A549 (cell line): ENCODE measurements around the gene ORC6. TPM values are rescaled to one million over a fixed set of nuclear protein-coding genes. Genes with fewer than 3 reads are reported as not detected.
A peak's percentile ranks its signal among the peaks of the same experiment; 100 is the strongest.

Experiments used
- ATAC-seq, 2 experiments: fragments of 200-7000 bp in 1 of 2; fragments of >200 bp in 1 of 2; cut with Nextera tagmentation in 1 of 2; cut with Tn5 transposase in 1 of 2; 3 replicates each; pipeline versions ENCODE4 v1.8.0 to v1.9.1; 2018 to 2020; ENCODE audit warnings: mild to moderate bottlenecking in 1 of 2, moderate library complexity in 1 of 2
- CTCF ChIA-PET: fragments of 300-600 bp; sonication (Branson Sonifier 250); formaldehyde crosslinking; extraction: SDS; loops from one replicate; lab custom pipeline; 2021; ENCODE audit warnings: antibody characterized with exemption, inconsistent platforms; lab: Yijun Ruan, JAX
- POLR2A ChIA-PET: fragments of 350-600 bp; formaldehyde crosslinking; extraction: SDS; loops from one replicate; lab custom pipeline; 2021; ENCODE audit warnings: antibody characterized with exemption, inconsistent platforms; lab: Yijun Ruan, JAX
- DNase-seq, 2 experiments: peaks; one replicate each; pipeline versions ENCODE4 v3.0.0 to v3.0.0-alpha.2; 2011 to 2016; ENCODE audit warnings: low read depth in 1 of 2, low spot score in 1 of 2
- FAIRE-seq: peaks from 2 replicates; lab custom pipeline; 2011; peaks lifted over from hg19 to GRCh38; lab: Jason Lieb, UNC
- H3K27ac ChIP-seq, 2 experiments: fragments of >200 bp; sonication (Bioruptor Twin); formaldehyde crosslinking; 3 replicates each; pipeline ENCODE4 v1.5.1; 2016 to 2017
- H3K4me1 ChIP-seq: fragments of >200 bp; sonication (Bioruptor Twin); formaldehyde crosslinking; 3 replicates; pipeline ENCODE4 v1.6.1; 2016
- H3K4me2 ChIP-seq: fragments of >200 bp; sonication (Bioruptor Twin); formaldehyde crosslinking; 3 replicates; pipeline ENCODE4 v1.6.1; 2016
- H3K4me3 ChIP-seq: fragments of >200 bp; sonication (Bioruptor Twin); formaldehyde crosslinking; 3 replicates; pipeline ENCODE4 v1.5.1; 2016
- H3K9me3 ChIP-seq: fragments of >200 bp; sonication (Bioruptor Twin); formaldehyde crosslinking; 3 replicates; pipeline ENCODE4 v1.6.1; 2016
- CHD2 ChIP-seq: fragments of 150-350 bp; IDR thresholded peaks from 2 replicates; pipeline ENCODE4 v1.6.1; 2014; ENCODE audit warnings: low read length; ENCODE audit not compliant: partially characterized antibody
- CHD4 ChIP-seq: fragments of 200-600 bp; sonication (generic); IDR thresholded peaks from 2 replicates; pipeline ENCODE4 v1.6.1; 2016; ENCODE audit warnings: antibody characterized with exemption, mild to moderate bottlenecking, borderline replicate concordance
- ESRRA ChIP-seq: fragments of 150-350 bp; IDR thresholded peaks from 2 replicates; pipeline ENCODE4 v1.6.1; 2014; ENCODE audit warnings: mild to moderate bottlenecking, low read length, borderline replicate concordance
- HDAC2 ChIP-seq: fragments of 200-600 bp; sonication (generic); IDR thresholded peaks from 2 replicates; pipeline ENCODE4 v1.6.1; 2016
- KDM1A ChIP-seq: fragments of 200-600 bp; sonication (generic); IDR thresholded peaks from 2 replicates; pipeline ENCODE4 v1.6.1; 2016; ENCODE audit warnings: low read depth, mild to moderate bottlenecking
- KDM5A ChIP-seq: fragments of 200-600 bp; sonication (generic); IDR thresholded peaks from 2 replicates; pipeline ENCODE4 v1.6.1; 2016; ENCODE audit warnings: antibody characterized with exemption, mild to moderate bottlenecking
- MAFK ChIP-seq: fragments of 450-650 bp; IDR thresholded peaks from 2 replicates; pipeline ENCODE4 v1.6.1; 2014; ENCODE audit not compliant: partially characterized antibody
- MYC ChIP-seq: IDR thresholded peaks from 2 replicates; pipeline ENCODE4 v1.6.1; 2012; ENCODE audit warnings: mild to moderate bottlenecking, inconsistent platforms, low read length, improper control_type of control experiment, borderline replicate concordance
- NR3C1 ChIP-seq: fragments of >200 bp; sonication (Bioruptor Twin); formaldehyde crosslinking; IDR thresholded peaks from 3 replicates; pipeline ENCODE4 v1.6.1; 2017
- POLR2A ChIP-seq: IDR thresholded peaks from 2 replicates; pipeline ENCODE4 v1.6.1; 2012; ENCODE audit warnings: mild to moderate bottlenecking, low read length
- RARB ChIP-seq: fragments of 250-450 bp; sonication (Bioruptor Pico); IDR thresholded peaks from 2 replicates; pipeline ENCODE4 v1.8.0; 2021; ENCODE audit warnings: mild to moderate bottlenecking, moderate library complexity
- TFCP2L1 ChIP-seq: fragments of 250-450 bp; sonication (Bioruptor Pico); IDR thresholded peaks from 2 replicates; pipeline ENCODE4 v1.5.0; 2021; ENCODE audit warnings: mild to moderate bottlenecking
- ZFP36 ChIP-seq: fragments of 450-650 bp; IDR thresholded peaks from 2 replicates; pipeline ENCODE4 v1.6.1; 2014; ENCODE audit warnings: borderline replicate concordance; ENCODE audit not compliant: partially characterized antibody
- ZNF302 ChIP-seq: fragments of 250-450 bp; sonication (Bioruptor Pico); IDR thresholded peaks from 2 replicates; pipeline ENCODE4 v1.9.0; 2021; ENCODE audit warnings: inconsistent platforms, mild to moderate bottlenecking, moderate library complexity
- ZSCAN20 ChIP-seq: fragments of 250-450 bp; sonication (Bioruptor Pico); IDR thresholded peaks from 2 replicates; pipeline ENCODE4 v1.8.0; 2022; ENCODE audit warnings: mild to moderate bottlenecking, moderate library complexity
- WGBS: methylation state at CpG from one replicate; pipeline ENCODE4 v1.1.6; 2017; ENCODE audit errors: missing lambda C conversion rate; 5-methylcytosine and 5-hydroxymethylcytosine counted together
- polyA plus RNA-seq, 4 experiments: library from polyadenylated mRNA; depleted of rRNA in 3 of 4; stranded (reverse); fragments of >200 nt; fragmentation: RNase III in 1 of 4; extraction: RNeasy Plus Mini Kit Qiagen cat#74134 plus additional on column Dnase treatment in 1 of 4; gene quantifications; 2 replicates in 3 of 4; 3 replicates in 1 of 4; pipeline ENCODE4 v1.2.3, GENCODE V29; 2011 to 2017
- TF ChIP-seq, protein P1 (sequence below): IDR thresholded peaks from 2 replicates; pipeline ENCODE4 v1.6.1; 2012
- TF ChIP-seq, protein P2 (sequence below): fragments of 250-450 bp; sonication (Bioruptor Pico); IDR thresholded peaks from 2 replicates; pipeline ENCODE4 v1.5.0; 2021; ENCODE audit warnings: mild to moderate bottlenecking, moderate library complexity, borderline replicate concordance
- TF ChIP-seq, protein P3 (sequence below): IDR thresholded peaks from 2 replicates; pipeline ENCODE4 v1.6.1; 2012; ENCODE audit warnings: low read depth, borderline replicate concordance
- TF ChIP-seq, protein P4 (sequence below): fragments of 200-600 bp; sonication (generic); IDR thresholded peaks from 2 replicates; pipeline ENCODE4 v1.6.1; 2016; ENCODE audit warnings: antibody characterized with exemption, mild to moderate bottlenecking, moderate library complexity
- TF ChIP-seq, protein P5 (sequence below): fragments of >200 bp; sonication (Bioruptor Twin); formaldehyde crosslinking; IDR thresholded peaks from 3 replicates; pipeline ENCODE4 v1.6.1; 2016
- TF ChIP-seq, protein P6 (sequence below): fragments of 150-350 bp; IDR thresholded peaks from 2 replicates; pipeline ENCODE4 v1.6.1; 2014; ENCODE audit warnings: low read depth, mild to moderate bottlenecking, low read length

The ORC6 gene
- polyA plus RNA-seq, 2 of the 4 experiments (the other 2 are of a cell fraction) = 35.0 to 44.5 TPM

DNA sequence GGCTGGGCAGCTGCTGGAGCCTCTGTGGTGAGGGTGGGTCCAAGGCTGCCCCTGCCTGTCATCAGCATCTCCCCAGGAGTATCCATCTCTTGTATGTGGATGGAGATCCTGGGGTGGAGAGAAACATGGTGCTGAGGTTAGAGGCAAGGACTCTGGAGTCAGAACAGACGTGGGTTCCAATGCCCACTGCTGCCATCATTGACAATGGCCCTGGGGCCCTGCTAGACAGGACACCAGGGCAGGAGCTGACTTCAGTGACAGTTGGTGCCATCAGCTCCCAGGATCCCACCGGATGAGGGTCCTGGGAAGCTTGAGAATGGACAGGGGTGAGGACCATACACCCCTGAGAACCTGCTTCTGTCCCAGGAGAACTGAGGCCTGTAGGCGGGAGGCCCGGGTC lies 43.1 kb downstream of the ORC6 start:
- FAIRE-seq = no peak
- TF ChIP-seq, protein P1, sequence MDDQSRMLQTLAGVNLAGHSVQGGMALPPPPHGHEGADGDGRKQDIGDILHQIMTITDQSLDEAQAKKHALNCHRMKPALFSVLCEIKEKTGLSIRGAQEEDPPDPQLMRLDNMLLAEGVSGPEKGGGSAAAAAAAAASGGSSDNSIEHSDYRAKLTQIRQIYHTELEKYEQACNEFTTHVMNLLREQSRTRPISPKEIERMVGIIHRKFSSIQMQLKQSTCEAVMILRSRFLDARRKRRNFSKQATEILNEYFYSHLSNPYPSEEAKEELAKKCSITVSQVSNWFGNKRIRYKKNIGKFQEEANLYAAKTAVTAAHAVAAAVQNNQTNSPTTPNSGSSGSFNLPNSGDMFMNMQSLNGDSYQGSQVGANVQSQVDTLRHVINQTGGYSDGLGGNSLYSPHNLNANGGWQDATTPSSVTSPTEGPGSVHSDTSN = no peak
- TF ChIP-seq CHD2 = no peak
- no peak for TF ChIP-seq KDM5A
- no peak for TF ChIP-seq ZSCAN20 (CRISPR knock-in tag)
- no peak for TF ChIP-seq CHD4
- no peak for TF ChIP-seq ZNF302 (CRISPR knock-in tag)
- TF ChIP-seq, protein P2, sequence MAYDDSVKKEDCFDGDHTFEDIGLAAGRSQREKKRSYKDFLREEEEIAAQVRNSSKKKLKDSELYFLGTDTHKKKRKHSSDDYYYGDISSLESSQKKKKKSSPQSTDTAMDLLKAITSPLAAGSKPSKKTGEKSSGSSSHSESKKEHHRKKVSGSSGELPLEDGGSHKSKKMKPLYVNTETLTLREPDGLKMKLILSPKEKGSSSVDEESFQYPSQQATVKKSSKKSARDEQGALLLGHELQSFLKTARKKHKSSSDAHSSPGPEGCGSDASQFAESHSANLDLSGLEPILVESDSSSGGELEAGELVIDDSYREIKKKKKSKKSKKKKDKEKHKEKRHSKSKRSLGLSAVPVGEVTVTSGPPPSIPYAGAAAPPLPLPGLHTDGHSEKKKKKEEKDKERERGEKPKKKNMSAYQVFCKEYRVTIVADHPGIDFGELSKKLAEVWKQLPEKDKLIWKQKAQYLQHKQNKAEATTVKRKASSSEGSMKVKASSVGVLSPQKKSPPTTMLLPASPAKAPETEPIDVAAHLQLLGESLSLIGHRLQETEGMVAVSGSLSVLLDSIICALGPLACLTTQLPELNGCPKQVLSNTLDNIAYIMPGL (CRISPR knock-in tag) = no peak
- no peak for TF ChIP-seq ESRRA
- TF ChIP-seq, all 56 proteins: peak for 0
- Histone ChIP-seq H3K4me3 (no peak overlapping the region), H3K4me2 (no peak overlapping the region), H3K9me3 (no peaks in the 10 kb centered on the region), H3K27ac (no peak overlapping the region), H3K4me1 (no peaks in the 10 kb centered on the region)
- ChIA-PET CTCF (no interaction called here), POLR2A (no interaction called here)
- WGBS = 63% methylated on average over 4 of the region's 4 CpGs
- DNase-seq = no peak
- ATAC-seq = 0 out of 6 replicates have a peak, but pooled peaks of 1 of the 2 experiments have one; percentile 19

DNA sequence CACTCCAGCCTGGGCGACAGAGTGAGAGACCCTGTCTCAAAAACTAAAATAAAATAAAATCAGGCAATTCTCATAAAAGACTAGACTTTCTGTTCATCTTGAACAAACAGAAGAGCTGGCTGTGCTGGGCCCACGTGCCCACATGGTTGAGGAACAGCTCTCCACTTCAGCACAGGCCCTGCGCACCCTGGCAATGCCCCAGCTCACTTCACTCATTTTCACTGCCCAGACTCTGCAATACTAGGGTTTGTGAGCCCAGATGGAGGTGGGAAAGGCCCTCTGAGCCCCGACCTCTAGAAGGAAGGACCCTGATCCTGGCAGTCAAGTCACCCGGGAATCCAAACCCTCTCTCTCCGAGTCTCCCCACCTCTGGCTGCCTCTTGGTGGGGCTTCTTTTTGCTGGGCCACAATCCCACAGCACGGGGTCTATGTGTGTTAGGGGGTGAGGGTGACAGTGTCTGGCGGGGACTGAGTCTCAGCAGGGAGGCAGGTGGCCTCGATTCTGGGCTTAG lies 43.9 kb downstream of the ORC6 start:
- Histone ChIP-seq H3K27ac (no peak overlapping the region), H3K4me3 (no peak overlapping the region)
- no peak for DNase-seq
- ChIA-PET POLR2A (no interaction called here), CTCF (interaction anchor here (1.6 kb wide), 1 partner anchor 14 kb away, joined by 5 read pairs; no protein-coding TSS in a partner anchor)
- TF ChIP-seq MYC = no peak
- TF ChIP-seq TFCP2L1 (CRISPR knock-in tag) = no peak
- no peak for TF ChIP-seq ZSCAN20 (CRISPR knock-in tag)
- TF ChIP-seq NR3C1 = no peak
- TF ChIP-seq HDAC2 = no peak
- TF ChIP-seq CHD4 = no peak
- TF ChIP-seq, protein P2 (CRISPR knock-in tag) = no peak
- TF ChIP-seq, all 56 proteins: peak for 0
- Histone ChIP-seq H3K9me3 (no peaks in the 10 kb centered on the region), H3K4me2 (no peak overlapping the region), H3K4me1 (no peaks in the 10 kb centered on the region)
- WGBS = 50% methylated on average over 7 of the region's 9 CpGs
- FAIRE-seq = no peak
- no peak for ATAC-seq

DNA sequence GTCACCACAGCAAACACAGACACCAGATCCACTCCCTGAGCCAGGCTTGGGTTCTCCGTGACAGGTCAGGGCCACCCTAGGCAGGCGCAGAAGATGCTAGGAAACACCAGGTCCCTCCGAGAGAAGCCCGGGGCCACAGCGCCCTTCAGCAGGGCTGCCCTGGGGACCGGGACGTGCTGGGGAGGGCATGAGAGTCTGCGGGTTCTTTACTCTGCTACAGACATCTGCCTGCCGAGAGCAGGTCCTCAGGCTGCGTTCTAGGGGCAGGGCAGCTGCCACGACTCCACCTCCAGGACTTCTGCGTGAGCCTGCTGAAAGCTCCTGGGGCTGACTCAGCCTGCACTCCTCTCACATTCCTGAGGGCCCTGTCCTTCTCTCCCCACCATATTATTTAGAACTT lies 47.2 kb downstream of the ORC6 start:
- peak in 1 of 2 experiments; percentile 24; a peak in 1 of 6 replicates for ATAC-seq
- CTCF ChIA-PET = interaction anchor here (1.5 kb wide), 1 partner anchor 63 kb away, joined by 3 read pairs; no protein-coding TSS in a partner anchor
- no peak overlapping the region for H3K4me2 ChIP-seq
- H3K27ac ChIP-seq = no peak overlapping the region
- no peak for DNase-seq
- no peaks in the 10 kb centered on the region for H3K9me3 ChIP-seq
- POLR2A ChIA-PET = no interaction called here
- H3K4me1 ChIP-seq = no peaks in the 10 kb centered on the region
- no peak overlapping the region for H3K4me3 ChIP-seq
- no peak for FAIRE-seq
- 68% methylated on average over 11 of the region's 12 CpGs for WGBS
- TF ChIP-seq MAFK = no peak
- TF ChIP-seq POLR2A = no peak
- TF ChIP-seq, protein P3, sequence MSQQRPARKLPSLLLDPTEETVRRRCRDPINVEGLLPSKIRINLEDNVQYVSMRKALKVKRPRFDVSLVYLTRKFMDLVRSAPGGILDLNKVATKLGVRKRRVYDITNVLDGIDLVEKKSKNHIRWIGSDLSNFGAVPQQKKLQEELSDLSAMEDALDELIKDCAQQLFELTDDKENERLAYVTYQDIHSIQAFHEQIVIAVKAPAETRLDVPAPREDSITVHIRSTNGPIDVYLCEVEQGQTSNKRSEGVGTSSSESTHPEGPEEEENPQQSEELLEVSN = no peak
- TF ChIP-seq RARB (CRISPR knock-in tag) = no peak
- TF ChIP-seq, protein P4, sequence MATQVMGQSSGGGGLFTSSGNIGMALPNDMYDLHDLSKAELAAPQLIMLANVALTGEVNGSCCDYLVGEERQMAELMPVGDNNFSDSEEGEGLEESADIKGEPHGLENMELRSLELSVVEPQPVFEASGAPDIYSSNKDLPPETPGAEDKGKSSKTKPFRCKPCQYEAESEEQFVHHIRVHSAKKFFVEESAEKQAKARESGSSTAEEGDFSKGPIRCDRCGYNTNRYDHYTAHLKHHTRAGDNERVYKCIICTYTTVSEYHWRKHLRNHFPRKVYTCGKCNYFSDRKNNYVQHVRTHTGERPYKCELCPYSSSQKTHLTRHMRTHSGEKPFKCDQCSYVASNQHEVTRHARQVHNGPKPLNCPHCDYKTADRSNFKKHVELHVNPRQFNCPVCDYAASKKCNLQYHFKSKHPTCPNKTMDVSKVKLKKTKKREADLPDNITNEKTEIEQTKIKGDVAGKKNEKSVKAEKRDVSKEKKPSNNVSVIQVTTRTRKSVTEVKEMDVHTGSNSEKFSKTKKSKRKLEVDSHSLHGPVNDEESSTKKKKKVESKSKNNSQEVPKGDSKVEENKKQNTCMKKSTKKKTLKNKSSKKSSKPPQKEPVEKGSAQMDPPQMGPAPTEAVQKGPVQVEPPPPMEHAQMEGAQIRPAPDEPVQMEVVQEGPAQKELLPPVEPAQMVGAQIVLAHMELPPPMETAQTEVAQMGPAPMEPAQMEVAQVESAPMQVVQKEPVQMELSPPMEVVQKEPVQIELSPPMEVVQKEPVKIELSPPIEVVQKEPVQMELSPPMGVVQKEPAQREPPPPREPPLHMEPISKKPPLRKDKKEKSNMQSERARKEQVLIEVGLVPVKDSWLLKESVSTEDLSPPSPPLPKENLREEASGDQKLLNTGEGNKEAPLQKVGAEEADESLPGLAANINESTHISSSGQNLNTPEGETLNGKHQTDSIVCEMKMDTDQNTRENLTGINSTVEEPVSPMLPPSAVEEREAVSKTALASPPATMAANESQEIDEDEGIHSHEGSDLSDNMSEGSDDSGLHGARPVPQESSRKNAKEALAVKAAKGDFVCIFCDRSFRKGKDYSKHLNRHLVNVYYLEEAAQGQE = no peak
- TF ChIP-seq, protein P5, sequence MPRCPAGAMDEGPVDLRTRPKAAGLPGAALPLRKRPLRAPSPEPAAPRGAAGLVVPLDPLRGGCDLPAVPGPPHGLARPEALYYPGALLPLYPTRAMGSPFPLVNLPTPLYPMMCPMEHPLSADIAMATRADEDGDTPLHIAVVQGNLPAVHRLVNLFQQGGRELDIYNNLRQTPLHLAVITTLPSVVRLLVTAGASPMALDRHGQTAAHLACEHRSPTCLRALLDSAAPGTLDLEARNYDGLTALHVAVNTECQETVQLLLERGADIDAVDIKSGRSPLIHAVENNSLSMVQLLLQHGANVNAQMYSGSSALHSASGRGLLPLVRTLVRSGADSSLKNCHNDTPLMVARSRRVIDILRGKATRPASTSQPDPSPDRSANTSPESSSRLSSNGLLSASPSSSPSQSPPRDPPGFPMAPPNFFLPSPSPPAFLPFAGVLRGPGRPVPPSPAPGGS = no peak
- TF ChIP-seq ZFP36 = no peak
- TF ChIP-seq KDM1A = no peak
- TF ChIP-seq, protein P6, sequence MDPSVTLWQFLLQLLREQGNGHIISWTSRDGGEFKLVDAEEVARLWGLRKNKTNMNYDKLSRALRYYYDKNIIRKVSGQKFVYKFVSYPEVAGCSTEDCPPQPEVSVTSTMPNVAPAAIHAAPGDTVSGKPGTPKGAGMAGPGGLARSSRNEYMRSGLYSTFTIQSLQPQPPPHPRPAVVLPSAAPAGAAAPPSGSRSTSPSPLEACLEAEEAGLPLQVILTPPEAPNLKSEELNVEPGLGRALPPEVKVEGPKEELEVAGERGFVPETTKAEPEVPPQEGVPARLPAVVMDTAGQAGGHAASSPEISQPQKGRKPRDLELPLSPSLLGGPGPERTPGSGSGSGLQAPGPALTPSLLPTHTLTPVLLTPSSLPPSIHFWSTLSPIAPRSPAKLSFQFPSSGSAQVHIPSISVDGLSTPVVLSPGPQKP = no peak
